HepG2 (cell line): ENCODE measurements around the gene SDR39U1. TPM values are rescaled to one million over a fixed set of nuclear protein-coding genes. Genes with fewer than 3 reads are reported as not detected.
A peak's percentile ranks its signal among the peaks of the same experiment; 100 is the strongest.

Source experiments
- ATAC-seq: fragments of 200-7000 bp; cut with Tn5 transposase; 3 replicates; pipeline ENCODE4 v1.9.1; 2020; ENCODE audit warnings: mild to moderate bottlenecking, moderate library complexity
- BruUV-seq: library from RNA; stranded (reverse); fragments of 400-500 nt; replicated peaks from 2 replicates; lab custom pipeline; 2021; lab: Mats Ljungman, UMichigan
- CTCF ChIA-PET: fragments of 300-600 bp; formaldehyde crosslinking; extraction: SDS; loops from one replicate; lab custom pipeline; 2021; ENCODE audit warnings: low total read pairs, inconsistent platforms, low intra/inter-chr PET ratio; lab: Yijun Ruan, JAX
- POLR2A ChIA-PET: fragments of 350-600 bp; sonication (Branson Sonifier 250); formaldehyde crosslinking; loops from one replicate; lab custom pipeline; 2020; ENCODE audit warnings: antibody characterized with exemption, inconsistent platforms; lab: Yijun Ruan, JAX
- DNase-seq: peaks from one replicate; pipeline ENCODE4 v3.0.0-alpha.2; 2015; ENCODE audit warnings: low spot score
- FAIRE-seq: peaks from 3 replicates; lab custom pipeline; 2011; peaks lifted over from hg19 to GRCh38; lab: Jason Lieb, UNC
- H2AFZ ChIP-seq: one replicate; pipeline ENCODE4 v1.6.1; 2011; ENCODE audit warnings: low read length, inconsistent platforms
- H3K27ac ChIP-seq: fragments of 300-600 bp; 3 replicates; pipeline ENCODE4 v1.8.0; 2011; ENCODE audit warnings: mixed run types, mild to moderate bottlenecking, mixed read lengths, low read length, inconsistent platforms; ENCODE audit not compliant: insufficient read depth; ENCODE audit errors: extremely low read length
- H3K27me3 ChIP-seq, 2 experiments: fragments of 200-600 bp in 1 of 2; 2 replicates in 1 of 2; 3 replicates in 1 of 2; pipeline versions ENCODE4 v1.6.0 to v1.8.0; 2011; ENCODE audit warnings: low read length in 2 of 2, mild to moderate bottlenecking in 2 of 2, moderate library complexity in 2 of 2, inconsistent platforms in 1 of 2; ENCODE audit not compliant: insufficient read depth in 2 of 2, control insufficient read depth in 1 of 2
- H3K36me3 ChIP-seq, 2 experiments: fragments of 200-600 bp in 1 of 2; replicated peaks in 1 of 2; 2 replicates in 1 of 2; 3 replicates in 1 of 2; pipeline versions ENCODE4 v1.5.1 to v1.8.0; 2011; ENCODE audit warnings: low read length in 2 of 2, inconsistent platforms in 1 of 2; ENCODE audit not compliant: insufficient read depth in 2 of 2, control insufficient read depth in 1 of 2
- H3K4me1 ChIP-seq: 2 replicates; pipeline ENCODE4 v1.5.1; 2012; ENCODE audit warnings: low read length, inconsistent platforms; ENCODE audit not compliant: insufficient read depth
- H3K4me2 ChIP-seq: 2 replicates; pipeline ENCODE4 v1.6.0; 2011; ENCODE audit warnings: low read depth, low read length, inconsistent platforms
- H3K4me3 ChIP-seq, 3 experiments: fragments of 200-600 bp in 1 of 3; sonication (generic), shearing (Covaris generic) in 1 of 3; replicated peaks in 1 of 3; 2 replicates each; pipeline ENCODE4 v1.5.1; 2011 to 2016; ENCODE audit warnings: low read length in 3 of 3, inconsistent platforms in 2 of 3, low read depth in 2 of 3, mild to moderate bottlenecking in 2 of 3, control low read depth in 1 of 3, mixed read lengths in 1 of 3; ENCODE audit not compliant: insufficient read depth in 1 of 3
- H3K79me2 ChIP-seq: one replicate; pipeline ENCODE4 v1.6.1; 2011; ENCODE audit warnings: low read length, inconsistent platforms; ENCODE audit not compliant: insufficient read depth
- H3K9ac ChIP-seq: 2 replicates; pipeline ENCODE4 v1.6.0; 2011; ENCODE audit warnings: mild to moderate bottlenecking, low read depth, low read length, inconsistent platforms; ENCODE audit not compliant: insufficient read depth
- H3K9me3 ChIP-seq: 2 replicates; pipeline ENCODE4 v1.5.1; 2012; ENCODE audit warnings: mild to moderate bottlenecking, low read length
- H4K20me1 ChIP-seq: 2 replicates; pipeline ENCODE4 v1.6.0; 2011; ENCODE audit warnings: inconsistent platforms, mild to moderate bottlenecking, low read length, moderate library complexity; ENCODE audit not compliant: insufficient read depth
- ATF4 ChIP-seq, 2 experiments: fragments of 450-650 bp in 1 of 2; sonication (generic) in 1 of 2; formaldehyde crosslinking; IDR thresholded peaks; 2 replicates each; pipeline versions ENCODE4 v1.5.0 to v1.8.0; 2020 to 2022; ENCODE audit warnings: mild to moderate bottlenecking in 1 of 2, missing genetic modification reagents in 1 of 2
- HNF4G ChIP-seq, 2 experiments: sonication (generic) in 1 of 2; formaldehyde crosslinking in 1 of 2; IDR thresholded peaks; 2 replicates each; pipeline versions ENCODE4 v1.4.0 to v1.6.1; 2011 to 2020; ENCODE audit warnings: borderline replicate concordance in 2 of 2, low read depth in 2 of 2, mild to moderate bottlenecking in 2 of 2, low read length in 1 of 2, missing genetic modification reagents in 1 of 2, moderate library complexity in 1 of 2
- MAX ChIP-seq: IDR thresholded peaks from 2 replicates; pipeline ENCODE4 v1.6.1; 2012; ENCODE audit warnings: inconsistent platforms
- NFAT5 ChIP-seq: sonication (generic); formaldehyde crosslinking; IDR thresholded peaks from 2 replicates; pipeline ENCODE4 v1.4.0; 2020; ENCODE audit warnings: missing genetic modification reagents
- PBX2 ChIP-seq: IDR thresholded peaks from 2 replicates; pipeline ENCODE4 v1.6.1; 2016; ENCODE audit warnings: control low read depth
- SALL1 ChIP-seq: sonication (generic); formaldehyde crosslinking; IDR thresholded peaks from 2 replicates; pipeline ENCODE4 v1.8.0; 2022; ENCODE audit warnings: mild to moderate bottlenecking, missing genetic modification reagents
- ZNF260 ChIP-seq: sonication (generic); formaldehyde crosslinking; IDR thresholded peaks from 2 replicates; pipeline ENCODE4 v1.4.0; 2020; ENCODE audit warnings: missing genetic modification reagents, low read depth, mild to moderate bottlenecking, borderline replicate concordance
- ZNF264 ChIP-seq: sonication (generic); formaldehyde crosslinking; IDR thresholded peaks from 2 replicates; pipeline ENCODE4 v1.4.0; 2020; ENCODE audit warnings: missing genetic modification reagents
- ZNF605 ChIP-seq: sonication (generic); formaldehyde crosslinking; IDR thresholded peaks from 2 replicates; pipeline ENCODE4 v1.8.0; 2022; ENCODE audit warnings: mild to moderate bottlenecking, missing genetic modification reagents
- ZNF703 ChIP-seq: sonication (generic); formaldehyde crosslinking; IDR thresholded peaks from 2 replicates; pipeline ENCODE4 v1.5.1; 2020; ENCODE audit warnings: missing genetic modification reagents, mild to moderate bottlenecking, moderate library complexity, borderline replicate concordance
- ZNF839 ChIP-seq: sonication (generic); formaldehyde crosslinking; IDR thresholded peaks from 2 replicates; pipeline ENCODE4 v1.4.0; 2020; ENCODE audit warnings: missing genetic modification reagents, mild to moderate bottlenecking, borderline replicate concordance
- ZSCAN5A ChIP-seq: sonication (generic); formaldehyde crosslinking; IDR thresholded peaks from 2 replicates; pipeline ENCODE4 v1.8.0; 2022; ENCODE audit warnings: mild to moderate bottlenecking, missing genetic modification reagents, borderline replicate concordance
- WGBS: methylation state at CpG from one replicate; pipeline ENCODE4 v1.1.6; 2017; ENCODE audit warnings: low lambda C conversion rate; 5-methylcytosine and 5-hydroxymethylcytosine counted together
- in situ Hi-C: cut with HindIII; loops from 2 replicates; pipeline ENCODE4 v1.10.0; 2017; ENCODE audit warnings: low pct_unique_long_range_greater_than_20kb; ENCODE audit not compliant: extremely low pct_ligation_motif_present
- intact Hi-C: fragments of 100-400 bp; cut with micrococcal nuclease; formaldehyde crosslinking; loops from one replicate; pipeline ENCODE4 v1.10.0; 2022; ENCODE audit not compliant: unreplicated experiment
- polyA plus RNA-seq, 8 experiments: library from polyadenylated mRNA; depleted of rRNA in 3 of 8; stranded (reverse) in 7 of 8; unstranded in 1 of 8; fragments of >200 nt; fragmentation: Illumina TruSeq in 4 of 8; extraction: Trizol in 4 of 8; gene quantifications; 2 replicates each; pipeline versions ENCODE4 v1.2.1 to v1.2.3, GENCODE V29; 2011 to 2016; ENCODE audit warnings: low read depth in 4 of 8, missing spikeins in 1 of 8, mixed read lengths in 1 of 8; ENCODE audit not compliant: insufficient read depth in 1 of 8
- total RNA-seq, 5 experiments: library from RNA; depleted of rRNA; stranded (reverse); fragments of >200 nt; fragmentation: Illumina TruSeq; extraction: Trizol; gene quantifications; 2 replicates each; pipeline ENCODE4 v1.2.3, GENCODE V29; 2016; ENCODE audit warnings: low read depth in 1 of 5

The SDR39U1 gene
- total and polyA plus RNA-seq, 2 of the 13 experiments (the other 11 are each of a cell fraction or from before 2014, with no cell fraction given): 34.4 to 129 TPM

- peaks cover 4 to 26% of the 10 kb centered on the region in 2 experiments; a peak in 3 of 5 replicates for H3K27me3 ChIP-seq
- H3K9me3 ChIP-seq: no peaks in the 10 kb centered on the region
- ATAC-seq: no peak; the same call in 2 of the 3 replicates
- no peak for FAIRE-seq
- no peak overlapping the region for H2AFZ ChIP-seq
- H3K79me2 ChIP-seq: no peaks in the 10 kb centered on the region
- no peak overlapping the region for H3K9ac ChIP-seq
- intact Hi-C loops (no loop called here), in situ Hi-C loops (no loop called here)
- peaks cover 44% of the 10 kb centered on the region for H3K4me1 ChIP-seq
- WGBS: 11% methylated on average over 6 of the region's 6 CpGs
- POLR2A ChIA-PET: no interaction called here
- H3K4me3 ChIP-seq: 0 out of 6 replicates have a peak overlapping the region, but pooled peaks of 1 of the 3 experiments have one; percentile 0
- H3K36me3 ChIP-seq: no peaks in the 10 kb centered on the region
- no peaks in the 10 kb centered on the region for H4K20me1 ChIP-seq
- CTCF ChIA-PET: no interaction called here
- H3K27ac ChIP-seq: no peak overlapping the region
- no TSS peak for BruUV-seq
- DNase-seq: no peak
- H3K4me2 ChIP-seq: peak overlapping the region; percentile 26; the same call in 1 of the 2 replicates
- 0 out of 2 replicates have a peak, but pooled peaks have one; percentile 40 for TF ChIP-seq ZNF839 (CRISPR knock-in tag)
- TF ChIP-seq ZNF260: 0 out of 2 replicates have a peak, but pooled peaks have one; percentile 53
- peak; percentile 36; the same call in 1 of the 2 replicates for TF ChIP-seq MAX
- peak; percentile 26; the same call in 1 of the 2 replicates for TF ChIP-seq PBX2
- 0 out of 2 replicates have a peak, but pooled peaks have one; percentile 11 for TF ChIP-seq HNF4G (IDR thresholded peaks at IDR 0.05; ENCODE audit: borderline replicate concordance, low read depth, low read length)
- TF ChIP-seq HNF4G (CRISPR knock-in tag; IDR thresholded peaks at IDR 0.05; ENCODE audit: borderline replicate concordance, low read depth): no peak
- TF ChIP-seq ZSCAN5A: no peak
- 0 out of 2 replicates have a peak, but pooled peaks have one; percentile 25 for TF ChIP-seq ZNF703 (CRISPR knock-in tag)
- no peak for TF ChIP-seq NFAT5 (CRISPR knock-in tag)
- TF ChIP-seq ZNF605 (CRISPR knock-in tag): 0 out of 2 replicates have a peak, but pooled peaks have one; percentile 19
- no peak for TF ChIP-seq ATF4 (CRISPR knock-in tag; IDR thresholded peaks at IDR 0.05)
- peak; percentile 49; the same call in 1 of the 2 replicates for TF ChIP-seq SALL1 (CRISPR knock-in tag)
- TF ChIP-seq ZNF264 (CRISPR knock-in tag): peak; percentile 100
Observed at GRCh38 chr14:24390701-24391468, 51.7 kb downstream of the SDR39U1 start.
